ENCODE data around the gene PEX14.

PEX14 gene

DNA sequence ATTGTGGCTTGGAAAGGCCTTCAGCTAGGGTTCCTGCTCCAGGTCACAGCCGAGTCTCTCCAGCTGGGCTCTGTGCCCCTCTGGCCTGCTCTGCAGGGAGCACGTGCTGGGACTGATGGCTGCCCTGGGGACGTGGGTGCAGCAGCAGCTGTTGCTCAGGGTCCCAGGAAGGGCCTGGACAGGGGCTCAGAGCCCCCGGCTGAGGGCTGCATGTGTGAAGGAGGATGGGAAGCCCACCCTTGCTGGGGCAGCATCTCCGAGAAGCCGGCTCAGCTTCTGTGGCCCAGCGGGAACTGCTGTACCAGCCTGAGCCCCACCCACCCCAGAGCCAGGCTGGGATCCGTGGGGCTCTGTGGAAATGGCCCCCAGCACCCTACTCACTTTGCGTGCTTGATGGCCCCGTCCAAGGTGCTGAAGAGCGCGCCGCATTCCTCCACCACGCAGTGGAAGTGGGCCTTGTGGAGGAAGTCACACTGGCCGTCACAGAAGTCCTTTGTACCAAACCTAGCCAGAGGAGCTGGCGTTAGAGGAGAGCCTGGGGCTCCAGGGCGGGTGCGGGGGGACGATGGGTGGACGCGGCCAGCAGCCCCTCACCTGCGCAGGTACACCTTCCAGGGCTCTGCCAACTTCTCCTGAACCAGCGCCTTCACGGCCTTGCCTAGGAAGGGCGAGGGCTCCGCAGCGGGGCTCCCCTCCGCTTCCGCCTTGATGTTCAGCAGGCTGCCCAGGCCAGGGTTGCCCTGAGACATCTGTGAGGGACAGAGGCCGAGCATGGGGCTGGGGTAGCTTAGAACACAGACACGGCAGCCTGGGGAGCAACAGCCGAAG, 174.2 kb downstream of the PEX14 start:
- CTCF ChIA-PET = no interaction called here
- no peak for DNase-seq
- H3K4me3 Mint-ChIP-seq = no peak overlapping the region

DNA sequence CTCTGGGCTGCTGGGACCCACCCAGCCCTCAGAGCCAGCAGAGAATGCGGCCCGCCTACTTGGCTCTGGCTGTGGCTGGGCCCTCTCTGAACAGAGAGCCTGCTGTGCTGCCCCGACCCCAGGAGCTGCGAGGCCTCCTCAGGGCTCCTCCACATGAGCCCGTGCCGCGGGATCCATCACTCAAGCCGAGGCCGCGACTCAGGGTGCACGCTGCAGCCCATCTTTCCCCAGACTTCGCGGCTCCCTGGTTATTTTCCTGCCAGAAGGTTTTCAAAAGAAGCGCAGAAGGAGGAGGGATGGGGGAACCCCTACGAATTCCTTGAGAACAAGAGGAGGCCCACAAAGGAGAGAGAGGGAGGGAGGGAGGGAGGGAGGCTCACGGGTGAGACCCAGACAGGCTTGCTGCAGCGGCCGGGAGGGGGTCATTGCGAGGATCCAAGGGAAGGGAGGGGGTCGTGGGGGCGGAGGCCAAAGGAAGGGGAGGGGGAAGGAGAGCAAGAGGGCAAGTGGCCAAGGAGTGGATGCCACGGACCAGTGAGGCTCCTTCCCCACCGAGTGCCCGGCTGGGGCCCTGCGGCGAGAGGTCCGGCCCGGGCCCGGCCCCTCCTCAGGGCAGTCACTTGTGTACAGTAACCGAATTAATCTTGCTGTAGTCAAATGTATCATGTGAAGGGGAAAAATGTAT, 174.9 kb downstream of the PEX14 start:
- DNase-seq = no peak
- CTCF ChIA-PET = no interaction called here
- Mint-ChIP-seq H3K4me3 (no peak overlapping the region), H3K36me3 (no peaks in the 10 kb centered on the region), H3K9me3 (no peaks in the 10 kb centered on the region), H3K4me1 (no peaks in the 10 kb centered on the region), H3K27me3 (peaks cover 5% of the 10 kb centered on the region), H3K27ac (no peak overlapping the region)

More for the DNA sequence above, 174.2 kb downstream of the PEX14 start:
- H3K9me3 Mint-ChIP-seq = no peaks in the 10 kb centered on the region
- no peak overlapping the region for H3K27ac Mint-ChIP-seq
- H3K36me3 Mint-ChIP-seq = no peaks in the 10 kb centered on the region
- peaks cover 5% of the 10 kb centered on the region for H3K27me3 Mint-ChIP-seq
- H3K4me1 Mint-ChIP-seq = no peaks in the 10 kb centered on the region

DNA sequence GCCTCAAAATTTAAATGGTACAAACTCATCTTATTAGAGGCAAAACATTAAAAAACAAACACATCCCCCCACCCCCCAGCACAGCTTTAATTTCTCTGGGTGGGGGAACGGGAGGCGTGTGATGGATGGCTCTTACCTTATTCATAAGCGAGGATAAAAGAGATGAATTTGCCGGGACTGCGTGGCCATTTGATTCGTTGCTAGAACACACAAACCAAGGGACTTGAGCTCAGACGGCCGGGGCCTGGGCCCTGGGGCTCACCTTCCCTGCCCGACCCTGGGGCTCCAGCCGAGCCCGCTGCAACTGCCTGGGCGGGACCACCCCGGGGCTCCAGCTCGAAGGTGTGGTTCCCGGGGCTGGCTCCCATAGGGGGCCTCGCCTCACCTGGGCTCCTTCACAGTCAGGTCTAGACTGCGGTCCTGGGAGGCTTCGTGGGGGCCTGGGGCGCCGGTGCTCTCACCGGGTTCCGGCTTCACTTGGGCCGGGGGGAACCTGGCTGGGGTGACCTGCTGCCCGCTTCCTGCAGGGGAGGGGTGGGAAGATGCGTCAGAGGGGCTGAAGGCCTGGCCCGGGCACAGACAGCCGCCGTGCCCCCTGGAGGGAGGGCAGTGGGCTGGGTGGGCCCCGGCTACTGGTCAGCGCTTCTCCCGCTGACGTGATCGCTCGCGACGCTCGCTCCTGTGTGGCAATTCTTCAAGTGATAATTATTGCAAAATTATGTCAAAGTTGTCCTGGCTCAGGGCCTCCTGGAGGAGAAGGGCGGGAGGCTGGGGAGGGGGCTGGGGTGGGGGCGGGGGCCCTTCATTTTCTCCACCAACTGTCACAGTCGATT, 176.0 kb downstream of the PEX14 start:
- no peak for DNase-seq
- no peak overlapping the region for H3K27ac Mint-ChIP-seq
- peaks cover 5% of the 10 kb centered on the region for H3K27me3 Mint-ChIP-seq
- H3K4me3 Mint-ChIP-seq = no peak overlapping the region
- H3K9me3 Mint-ChIP-seq = no peaks in the 10 kb centered on the region
- H3K36me3 Mint-ChIP-seq = no peaks in the 10 kb centered on the region
- CTCF ChIA-PET = no interaction called here
- no peaks in the 10 kb centered on the region for H3K4me1 Mint-ChIP-seq

DNA sequence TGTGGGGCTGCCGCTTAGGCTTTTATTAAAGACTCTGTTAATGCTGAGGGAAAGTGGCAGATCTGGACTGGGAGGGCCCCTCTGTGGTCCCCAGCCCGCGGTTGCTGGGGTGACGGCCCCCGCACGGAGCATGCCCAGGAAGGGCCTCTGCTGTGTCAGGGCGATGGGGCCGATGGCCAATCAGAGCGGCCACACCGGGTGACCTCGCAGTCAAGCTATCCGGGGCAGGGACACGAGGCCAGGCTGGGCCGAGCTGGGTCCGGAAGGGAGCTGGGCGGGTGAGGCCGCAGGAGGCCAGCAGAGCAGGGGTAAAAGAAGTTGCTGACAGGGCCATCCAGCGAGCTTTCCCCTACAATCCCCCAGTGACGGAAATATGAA, 176.6 kb downstream of the PEX14 start:
- Mint-ChIP-seq H3K9me3 (no peaks in the 10 kb centered on the region), H3K4me1 (no peaks in the 10 kb centered on the region), H3K36me3 (no peaks in the 10 kb centered on the region), H3K4me3 (no peak overlapping the region), H3K27ac (no peak overlapping the region), H3K27me3 (peaks cover 5% of the 10 kb centered on the region)
- CTCF ChIA-PET = no interaction called here
- DNase-seq = no peak

DNA sequence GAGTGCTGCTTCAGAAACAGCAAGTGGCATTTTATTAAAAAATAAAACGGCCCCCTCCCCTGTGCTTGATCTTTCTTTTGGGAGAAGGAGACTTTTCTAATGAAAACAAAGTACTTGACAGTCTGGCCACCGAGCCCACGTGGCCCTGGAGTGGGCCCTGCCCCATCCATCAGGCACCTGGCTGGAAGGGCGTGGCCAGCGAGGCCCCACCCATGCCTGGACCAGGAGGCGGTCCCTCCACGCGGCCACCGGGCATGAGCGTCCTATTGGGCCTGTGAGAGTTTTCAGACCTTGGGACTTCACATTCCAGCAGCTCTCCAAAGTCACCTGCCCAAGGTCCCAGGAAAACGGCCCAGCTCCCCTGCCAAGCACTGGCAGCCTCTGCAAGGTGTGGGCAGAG, 177.0 kb downstream of the PEX14 start:
- Mint-ChIP-seq H3K27ac (no peak overlapping the region), H3K27me3 (peaks cover 5% of the 10 kb centered on the region), H3K4me1 (no peaks in the 10 kb centered on the region), H3K36me3 (no peaks in the 10 kb centered on the region), H3K9me3 (no peaks in the 10 kb centered on the region), H3K4me3 (no peak overlapping the region)
- CTCF ChIA-PET = no interaction called here
- DNase-seq = no peak

DNA sequence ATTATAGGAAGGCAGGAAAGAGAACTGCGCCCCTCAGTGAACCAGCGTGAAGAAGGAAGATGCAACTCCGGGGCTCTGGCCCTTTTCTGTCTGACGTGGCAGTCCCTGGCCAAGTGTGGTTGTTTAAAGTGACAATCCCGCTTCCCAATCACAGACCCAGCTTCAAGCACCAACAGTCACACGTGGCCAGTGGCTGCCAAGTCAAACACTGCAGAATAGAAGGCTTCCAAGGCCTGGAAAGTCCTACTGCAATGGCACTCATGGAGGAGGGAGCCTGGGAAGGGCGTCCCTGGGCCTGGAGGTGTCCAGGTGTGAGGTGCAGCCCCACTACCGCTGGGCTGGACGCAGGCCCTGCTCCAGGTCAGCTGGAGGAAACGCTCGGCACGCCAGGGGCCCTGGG, 177.9 kb downstream of the PEX14 start:
- H3K4me1 Mint-ChIP-seq = no peaks in the 10 kb centered on the region
- CTCF ChIA-PET = no interaction called here
- peaks cover 5% of the 10 kb centered on the region for H3K27me3 Mint-ChIP-seq
- no peaks in the 10 kb centered on the region for H3K9me3 Mint-ChIP-seq
- H3K36me3 Mint-ChIP-seq = no peaks in the 10 kb centered on the region
- no peak overlapping the region for H3K4me3 Mint-ChIP-seq
- no peak for DNase-seq
- no peak overlapping the region for H3K27ac Mint-ChIP-seq

DNA sequence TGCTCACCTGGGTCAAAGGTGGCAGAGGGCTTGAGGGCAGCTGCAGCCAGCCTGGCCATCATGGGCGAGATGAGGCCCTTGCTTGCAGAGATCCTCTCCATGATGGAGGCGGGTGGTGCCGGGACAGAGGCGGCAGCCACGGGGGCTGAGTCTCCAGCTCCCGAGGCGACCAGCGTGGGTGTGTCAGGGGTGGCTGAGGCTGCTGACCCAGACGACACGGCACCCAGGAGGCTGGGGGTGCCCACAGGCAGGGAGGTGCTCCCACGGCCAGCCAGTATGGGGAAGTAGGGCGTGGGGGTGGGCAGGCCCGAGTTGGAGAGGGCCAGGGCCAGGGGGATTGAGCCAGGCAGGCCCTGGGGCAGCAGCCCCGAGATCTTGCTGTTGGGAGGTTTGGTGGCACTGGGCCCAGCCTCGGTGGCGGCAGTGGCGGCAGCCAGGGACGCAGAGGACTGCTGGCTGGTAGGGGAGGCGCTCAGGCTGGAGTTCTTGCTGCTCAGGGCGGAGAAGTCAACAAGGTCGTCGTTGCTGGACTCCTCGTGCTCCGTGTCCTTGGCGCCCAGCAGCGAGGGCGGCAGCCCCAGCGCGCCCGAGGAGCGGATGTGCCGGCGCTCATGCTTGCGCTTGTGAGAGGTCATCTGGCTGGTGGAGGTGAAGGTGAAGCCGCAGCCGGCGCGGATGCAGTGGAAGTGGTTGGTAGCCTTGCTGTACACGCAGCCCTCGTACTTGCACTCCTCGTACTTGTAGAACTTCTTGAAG, 178.8 kb downstream of the PEX14 start:
- CTCF ChIA-PET = no interaction called here
- no peak overlapping the region for H3K4me3 Mint-ChIP-seq
- no peaks in the 10 kb centered on the region for H3K9me3 Mint-ChIP-seq
- H3K27me3 Mint-ChIP-seq = peaks cover 5% of the 10 kb centered on the region
- H3K27ac Mint-ChIP-seq = no peak overlapping the region
- H3K4me1 Mint-ChIP-seq = no peaks in the 10 kb centered on the region
- DNase-seq = no peak
- no peaks in the 10 kb centered on the region for H3K36me3 Mint-ChIP-seq

DNA sequence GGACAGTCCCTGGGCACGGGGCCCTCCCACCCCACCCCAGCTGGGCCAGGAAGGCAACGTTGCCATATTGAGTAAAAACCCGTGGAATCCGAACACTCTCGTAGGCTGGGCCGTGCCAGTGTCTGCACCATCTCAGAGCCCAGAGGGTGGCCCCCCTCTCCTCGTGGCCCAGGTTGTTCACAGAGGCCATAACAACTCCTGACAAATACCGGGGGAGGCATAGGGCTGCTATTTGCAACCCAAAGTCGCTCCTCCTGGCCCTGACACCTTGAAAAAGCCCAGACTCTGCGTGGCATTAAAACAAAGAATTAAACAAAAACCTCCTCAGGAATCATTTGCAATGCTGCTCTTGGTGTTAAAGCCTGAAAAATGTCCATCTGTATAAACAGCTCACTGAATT, 180.3 kb downstream of the PEX14 start:
- no peak overlapping the region for H3K4me3 Mint-ChIP-seq
- H3K4me1 Mint-ChIP-seq = no peaks in the 10 kb centered on the region
- no peaks in the 10 kb centered on the region for H3K9me3 Mint-ChIP-seq
- no peaks in the 10 kb centered on the region for H3K27me3 Mint-ChIP-seq
- no peak for DNase-seq
- no peak overlapping the region for H3K27ac Mint-ChIP-seq
- H3K36me3 Mint-ChIP-seq = no peaks in the 10 kb centered on the region
- CTCF ChIA-PET = no interaction called here

DNA sequence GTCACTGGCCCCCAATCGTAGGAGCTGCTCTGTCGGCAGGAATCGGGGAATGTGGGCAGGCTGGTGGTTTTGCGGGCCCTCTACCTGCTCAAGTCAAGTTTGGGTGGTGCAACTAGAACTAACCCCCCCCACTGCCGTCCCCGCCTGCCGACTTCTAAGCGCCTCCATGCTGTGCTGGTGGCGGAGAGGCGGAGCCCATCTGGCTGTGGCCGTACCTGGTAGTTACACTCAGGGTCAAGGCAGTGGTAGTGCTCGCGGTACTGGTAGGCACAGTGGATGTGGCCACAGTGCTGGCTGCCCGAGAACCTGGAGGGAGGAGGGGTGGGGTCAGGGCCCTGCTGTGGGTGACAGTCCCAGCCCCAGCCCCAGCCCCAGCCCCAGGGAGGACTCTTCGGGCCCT, 181.7 kb downstream of the PEX14 start:
- Mint-ChIP-seq H3K27ac (no peak overlapping the region), H3K27me3 (no peaks in the 10 kb centered on the region), H3K36me3 (no peaks in the 10 kb centered on the region), H3K9me3 (no peaks in the 10 kb centered on the region), H3K4me3 (no peak overlapping the region), H3K4me1 (no peaks in the 10 kb centered on the region)
- DNase-seq = no peak
- CTCF ChIA-PET = no interaction called here

DNA sequence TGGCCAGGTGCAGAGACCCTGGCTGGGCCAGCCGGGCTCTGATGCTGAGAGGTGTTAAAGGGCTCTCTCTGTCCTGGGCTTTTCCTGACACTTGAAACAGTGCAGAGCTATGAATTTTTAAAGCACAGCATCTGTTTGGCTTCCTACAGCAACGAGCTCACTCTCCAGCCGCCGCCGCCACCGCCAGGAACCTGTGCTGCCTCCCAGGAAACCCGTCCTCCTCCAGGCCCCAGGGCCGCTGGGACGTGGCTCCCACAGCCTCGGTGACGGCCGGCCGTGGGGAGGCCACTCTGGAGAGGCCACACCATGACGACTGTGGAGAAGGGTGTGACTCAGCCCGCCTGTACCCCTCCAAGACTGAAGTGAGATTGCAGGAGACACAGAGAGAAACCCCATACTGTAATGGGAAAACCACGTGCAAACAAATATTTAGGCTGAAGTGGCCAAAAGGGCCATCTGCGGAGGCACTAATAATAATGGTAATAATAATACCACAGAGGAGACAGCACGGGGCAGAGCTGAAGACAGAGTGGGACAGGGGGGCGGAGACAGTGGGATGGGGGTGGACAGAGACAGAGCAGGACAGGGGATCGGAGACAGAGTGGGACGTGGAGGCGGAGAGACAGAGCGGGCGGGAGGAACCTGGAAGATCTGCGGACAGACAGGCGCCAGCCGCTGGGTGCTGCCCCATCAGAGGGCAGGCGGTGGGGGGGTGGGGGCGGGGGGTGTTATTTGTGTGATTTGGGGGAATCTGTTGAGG, 182.5 kb downstream of the PEX14 start:
- Mint-ChIP-seq H3K4me1 (no peaks in the 10 kb centered on the region), H3K9me3 (no peaks in the 10 kb centered on the region), H3K27ac (no peak overlapping the region), H3K4me3 (no peak overlapping the region), H3K27me3 (no peaks in the 10 kb centered on the region), H3K36me3 (no peaks in the 10 kb centered on the region)
- DNase-seq = no peak
- CTCF ChIA-PET = no interaction called here

DNA sequence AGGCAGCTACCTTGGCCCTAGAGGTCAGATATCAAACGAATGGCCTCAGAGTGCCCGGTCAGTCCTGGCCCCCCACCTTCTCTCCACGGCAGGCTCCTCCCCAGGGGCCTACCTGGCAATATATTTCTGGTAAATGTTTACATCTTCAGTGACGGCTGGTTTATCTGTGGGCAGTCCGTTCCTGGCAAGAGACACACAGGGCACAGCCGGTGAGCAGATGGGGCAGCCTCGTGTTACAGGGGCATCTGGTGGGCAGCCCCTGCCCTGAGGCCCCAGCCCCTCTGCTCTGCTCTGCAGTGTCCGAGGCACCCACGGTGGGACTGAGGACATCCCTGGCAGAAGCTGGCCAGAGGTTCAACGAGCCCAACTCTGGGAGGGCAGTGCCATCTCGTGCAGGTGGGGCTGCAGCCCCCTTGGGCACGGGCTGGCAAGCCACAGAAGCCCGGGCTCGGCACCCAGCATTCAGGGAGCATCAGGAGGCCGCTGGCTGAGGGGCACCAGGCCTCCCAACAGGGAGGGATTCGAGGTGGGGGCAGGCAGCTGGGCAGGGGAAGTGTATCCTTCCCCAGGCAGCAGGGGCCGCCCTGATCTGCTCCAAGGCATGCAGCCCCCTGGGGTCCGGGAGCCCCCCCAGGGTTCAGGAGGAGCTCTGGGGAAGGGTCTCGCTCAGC, 183.8 kb downstream of the PEX14 start:
- no peak overlapping the region for H3K27ac Mint-ChIP-seq
- no peak for DNase-seq
- H3K4me1 Mint-ChIP-seq = no peaks in the 10 kb centered on the region
- no peaks in the 10 kb centered on the region for H3K36me3 Mint-ChIP-seq
- no peak overlapping the region for H3K4me3 Mint-ChIP-seq
- H3K27me3 Mint-ChIP-seq = no peaks in the 10 kb centered on the region
- no peaks in the 10 kb centered on the region for H3K9me3 Mint-ChIP-seq
- CTCF ChIA-PET = no interaction called here

DNA sequence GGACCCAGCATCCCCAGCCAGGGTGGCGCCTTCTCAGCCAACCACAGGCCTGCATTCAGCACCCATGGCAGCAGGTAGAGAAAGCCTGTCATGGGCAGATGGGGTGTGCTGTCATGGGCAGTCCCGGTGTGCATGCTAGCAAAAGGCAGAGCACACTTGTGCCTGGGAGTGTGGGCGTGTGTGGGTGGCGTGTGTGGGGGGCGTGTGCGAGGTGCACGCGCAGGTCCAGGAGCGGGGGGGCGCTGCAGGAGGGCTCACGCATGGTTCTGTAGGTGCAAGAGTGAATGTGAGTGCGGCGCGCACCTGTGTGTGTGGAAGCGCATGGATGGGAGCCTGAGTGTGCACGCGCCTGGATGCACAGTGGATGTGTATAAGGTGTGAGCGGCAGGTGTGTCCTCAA, 184.5 kb downstream of the PEX14 start:
- no peaks in the 10 kb centered on the region for H3K9me3 Mint-ChIP-seq
- H3K27ac Mint-ChIP-seq = no peak overlapping the region
- CTCF ChIA-PET = no interaction called here
- no peaks in the 10 kb centered on the region for H3K4me1 Mint-ChIP-seq
- no peak overlapping the region for H3K4me3 Mint-ChIP-seq
- H3K27me3 Mint-ChIP-seq = no peaks in the 10 kb centered on the region
- no peak for DNase-seq
- no peaks in the 10 kb centered on the region for H3K36me3 Mint-ChIP-seq

Data from activated naive CD4-positive, alpha-beta T cell treated with anti-CD3 and anti-CD28 coated beads, Interleukin-2, amount 10 ng/mL, durations not matched to agents 7 days and 5 days (primary cell).